GM12891 (cell line): ENCODE data around the gene ANKRD29.
"Not testable (repeated sequence)": the region's sequence is repeated elsewhere in the genome, so short reads cannot be mapped to it uniquely, and the experiment has no call there.

Experiments used
- DNase-seq: peaks from one replicate; pipeline ENCODE4 v3.0.0; 2011; ENCODE audit warnings: low spot score; ENCODE audit not compliant: insufficient read length
- FAIRE-seq: peaks from 2 replicates; lab custom pipeline; 2011; peaks lifted over from hg19 to GRCh38; lab: Jason Lieb, UNC
- PAX5 ChIP-seq: IDR thresholded peaks from 2 replicates; pipeline ENCODE4 v1.6.1; 2011; ENCODE audit warnings: low read length, moderate library complexity, mild to moderate bottlenecking; ENCODE audit not compliant: insufficient read depth, severe bottlenecking
- POLR2A ChIP-seq: IDR thresholded peaks from 2 replicates; pipeline ENCODE4 v1.6.1; 2011; ENCODE audit warnings: low read depth, low read length, control low read depth
- POLR2AphosphoS5 ChIP-seq: IDR thresholded peaks from 2 replicates; pipeline ENCODE4 v1.6.1; 2011; ENCODE audit warnings: low read depth, low read length, control low read depth
- POU2F2 ChIP-seq: IDR thresholded peaks from 2 replicates; pipeline ENCODE4 v1.6.1; 2011; ENCODE audit warnings: low read depth, mild to moderate bottlenecking, control low read depth, low read length, moderate library complexity
- SPI1 ChIP-seq: IDR thresholded peaks from 2 replicates; pipeline ENCODE4 v1.6.1; 2011; ENCODE audit warnings: low read depth, low read length, control low read depth
- TAF1 ChIP-seq: IDR thresholded peaks from 2 replicates; pipeline ENCODE4 v1.6.1; 2011; ENCODE audit warnings: low read depth, low read length, control low read depth

Gene ANKRD29

DNA sequence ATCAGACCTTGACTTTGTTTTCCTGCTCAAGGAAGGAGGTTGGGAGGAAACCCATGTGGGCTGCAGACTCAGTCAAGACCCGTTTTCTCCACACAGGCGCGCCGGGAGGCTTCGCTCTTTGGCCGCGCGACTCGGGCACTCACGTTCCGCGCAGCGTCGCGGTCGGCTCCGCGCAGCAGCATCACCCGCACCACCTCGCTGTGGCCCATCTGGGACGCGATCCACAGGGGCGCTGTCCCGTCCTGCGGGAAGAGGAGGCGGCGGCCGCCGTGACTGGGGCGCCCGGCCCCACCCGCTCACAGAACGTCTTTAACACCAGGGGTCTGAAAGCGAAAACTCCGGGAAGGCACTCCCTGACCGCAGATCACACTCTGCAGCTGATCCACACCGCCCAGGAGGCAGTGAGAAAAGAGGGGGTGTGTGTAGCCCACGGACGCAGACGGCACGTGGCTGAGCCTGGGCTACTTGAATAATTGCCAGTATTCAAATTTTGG is 43.3 kb downstream of the ANKRD29 start:
- TF ChIP-seq TAF1: no peak
- no peak for TF ChIP-seq POU2F2
- no peak for TF ChIP-seq POLR2AphosphoS5
- no peak for TF ChIP-seq SPI1
- TF ChIP-seq PAX5: no peak
- no peak for TF ChIP-seq POLR2A
- DNase-seq (peak; percentile 22), FAIRE-seq (peak; percentile 79)

DNA sequence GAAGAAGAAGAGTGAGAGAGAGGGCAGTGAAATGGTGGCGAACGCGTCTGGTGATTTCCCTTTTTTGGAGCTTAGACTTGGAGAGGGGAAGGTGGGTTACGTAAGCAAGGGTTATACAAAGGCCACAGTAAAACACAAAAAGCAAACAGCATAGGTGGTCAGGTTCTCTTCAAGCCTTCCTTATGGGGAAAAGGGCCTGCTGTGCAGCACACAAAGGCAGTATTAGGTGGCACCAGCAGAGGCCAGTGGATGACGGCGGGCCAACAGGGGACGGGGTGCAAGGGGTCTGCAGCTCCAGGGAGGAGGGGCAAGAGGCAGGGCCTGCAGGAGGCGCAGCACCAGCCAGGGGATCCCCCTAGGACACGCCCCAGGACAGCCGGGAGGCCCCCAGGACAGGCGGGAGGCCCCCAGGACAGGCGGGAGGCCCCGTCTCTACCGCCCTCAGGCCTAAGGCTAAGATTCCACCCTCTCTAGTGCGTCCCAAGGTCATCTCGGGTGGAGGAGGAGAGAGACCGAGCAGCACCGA is 43.8 kb downstream of the ANKRD29 start:
- FAIRE-seq (no peak), DNase-seq (peak; percentile 13)
- TF ChIP-seq TAF1 (no peak), SPI1 (0 out of 2 replicates have a peak, but pooled peaks have one; percentile 3)

DNA sequence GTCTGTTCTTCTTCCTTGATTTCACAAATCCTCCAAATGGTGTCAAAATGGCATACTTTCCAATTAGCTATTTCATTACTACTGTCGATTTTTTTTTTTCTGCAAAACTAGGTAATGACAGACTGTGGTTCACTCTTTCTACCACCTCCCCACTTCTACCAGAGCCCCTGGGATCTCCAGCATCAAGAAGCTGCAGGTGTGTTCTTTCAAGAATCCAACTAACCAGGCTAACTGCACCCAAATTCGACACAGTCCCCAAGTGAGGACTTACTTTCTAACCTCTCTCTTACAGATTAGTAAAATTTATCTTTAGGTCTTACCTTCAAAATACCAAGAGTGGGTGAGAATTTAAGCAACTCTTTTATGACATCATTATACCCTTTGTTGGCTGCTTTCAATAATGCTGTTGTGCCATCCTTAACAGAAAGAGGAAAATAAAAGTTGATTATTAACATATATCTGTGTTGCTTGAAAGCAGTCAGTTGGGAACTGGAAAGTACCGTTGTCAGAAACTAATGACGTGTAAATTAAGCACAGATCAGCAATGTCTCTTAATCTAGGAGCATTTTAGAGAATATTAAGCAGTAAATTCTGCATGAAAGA is 45.2 kb downstream of the ANKRD29 start:
- FAIRE-seq (peak; percentile 26), DNase-seq (no peak)
- TF ChIP-seq TAF1 (no peak), POU2F2 (no peak), POLR2A (no peak), POLR2AphosphoS5 (no peak), PAX5 (no peak), SPI1 (no peak)

DNA sequence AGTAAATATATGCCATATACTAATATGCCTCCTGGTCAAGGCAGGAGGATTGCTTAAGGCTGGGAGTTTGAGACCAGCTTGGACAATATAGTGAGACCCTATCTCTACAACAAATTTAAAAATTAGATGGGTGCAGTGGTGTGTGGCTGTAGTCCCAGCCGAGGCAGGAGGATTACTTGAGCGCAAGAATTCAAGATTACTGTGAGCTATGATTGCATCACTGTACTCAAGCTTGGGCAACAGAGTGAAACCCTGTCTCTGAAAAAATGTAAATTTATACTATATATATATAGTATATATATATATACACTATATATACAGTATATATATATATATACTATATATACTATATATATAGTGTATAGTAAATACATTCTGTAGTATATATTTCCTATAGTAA is 46.5 kb downstream of the ANKRD29 start:
- DNase-seq: no peak
- no peak for TF ChIP-seq TAF1
- TF ChIP-seq PAX5: no peak
- no peak for TF ChIP-seq POLR2A
- no peak for TF ChIP-seq POLR2AphosphoS5
- TF ChIP-seq SPI1: no peak
- TF ChIP-seq POU2F2: no peak
- no peak for FAIRE-seq

DNA sequence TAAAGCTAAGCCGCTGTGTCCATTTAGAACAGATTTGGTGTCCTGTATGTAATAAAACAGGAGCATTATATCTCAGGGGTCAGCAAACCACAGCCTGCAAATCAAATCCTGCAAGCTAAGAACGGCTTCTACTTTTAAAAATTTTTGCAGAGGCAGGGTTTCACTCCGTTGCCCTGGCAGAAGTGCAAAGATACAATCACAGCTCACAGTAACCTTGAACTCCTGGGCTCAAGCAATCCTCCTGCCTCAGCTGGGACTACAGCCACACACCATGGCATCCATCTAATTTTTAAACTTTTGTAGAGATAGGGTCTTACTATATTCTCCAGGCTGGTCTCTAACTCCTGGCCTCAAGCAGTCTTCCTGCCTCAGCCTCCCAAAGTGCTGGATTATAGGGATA is 47.8 kb downstream of the ANKRD29 start:
- FAIRE-seq (no peak), DNase-seq (no peak)
- no peak for TF ChIP-seq PAX5
- TF ChIP-seq POU2F2: no peak
- no peak for TF ChIP-seq TAF1
- TF ChIP-seq SPI1: no peak
- no peak for TF ChIP-seq POLR2AphosphoS5
- TF ChIP-seq POLR2A: no peak

DNA sequence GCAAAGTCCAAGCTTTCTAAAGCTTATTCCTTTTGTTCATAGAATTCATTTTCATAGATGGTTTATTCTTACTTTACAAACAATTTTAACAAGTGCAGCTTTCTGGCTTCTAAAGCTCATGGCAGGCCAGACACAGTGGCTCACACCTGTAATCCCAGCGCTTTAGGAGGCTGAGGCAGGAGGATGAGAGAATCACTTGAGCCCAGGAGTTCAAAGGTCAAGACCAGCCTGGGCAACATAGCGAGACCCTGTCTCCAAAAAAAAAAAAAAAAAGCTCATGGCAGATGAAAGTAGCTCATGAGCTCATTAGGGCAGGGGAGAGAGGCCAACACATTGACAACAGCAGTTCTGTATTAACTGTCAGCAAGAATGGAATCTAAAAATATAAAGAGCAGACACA is 48.3 kb downstream of the ANKRD29 start:
- no peak for FAIRE-seq
- DNase-seq: no peak
- TF ChIP-seq POLR2AphosphoS5 (no peak), PAX5 (no peak), SPI1 (no peak), POLR2A (no peak), TAF1 (no peak), POU2F2 (no peak)

DNA sequence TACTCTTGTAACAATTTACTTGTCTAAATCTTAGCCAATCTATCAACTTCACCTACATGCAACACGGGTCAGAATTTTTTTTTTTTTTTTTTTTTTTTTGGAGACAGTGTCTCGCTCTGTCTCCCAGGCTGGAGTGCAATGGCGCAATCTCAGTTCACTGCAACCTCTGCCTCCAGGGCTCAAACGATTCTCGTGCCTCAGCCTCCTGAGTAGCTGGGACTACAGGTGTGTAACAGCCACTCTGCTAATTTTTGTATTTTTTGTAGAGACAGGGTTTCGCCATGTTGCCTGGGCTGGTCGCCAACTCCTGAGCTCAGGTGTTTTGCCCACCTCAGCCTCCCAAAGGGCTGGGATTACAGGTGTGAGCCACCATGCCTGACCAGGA is 49.6 kb downstream of the ANKRD29 start:
- not testable (repeated sequence) for DNase-seq, FAIRE-seq

DNA sequence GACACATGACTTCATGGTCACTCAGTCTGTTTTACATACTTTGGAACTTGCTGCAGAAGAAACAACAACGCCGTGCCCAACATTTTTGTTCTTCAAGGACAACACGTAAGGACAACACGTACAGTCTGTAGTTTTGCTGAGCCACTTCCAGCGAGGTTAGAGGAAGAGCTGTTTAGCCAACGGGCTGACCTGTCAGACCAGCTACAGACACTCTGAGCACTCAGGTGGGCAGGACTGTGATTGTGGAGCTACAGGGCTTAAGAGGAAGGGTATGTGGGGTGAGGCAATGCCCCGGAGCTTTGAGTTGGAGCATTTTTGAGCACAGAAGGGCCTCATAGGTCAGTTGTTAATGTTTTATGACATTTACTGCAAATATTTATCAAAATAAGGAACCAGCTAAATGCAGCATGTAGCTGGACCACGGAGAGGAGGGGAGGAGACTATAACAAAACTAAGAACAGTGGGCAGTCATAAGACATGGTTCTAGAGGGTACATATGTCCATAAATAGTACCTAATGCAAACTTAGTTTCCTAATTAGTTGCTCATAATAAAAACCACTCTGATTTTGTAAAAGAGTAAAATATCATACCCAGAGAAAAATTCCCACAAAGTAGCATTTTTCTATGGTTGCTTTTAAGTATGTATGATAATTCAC is 50.1 kb downstream of the ANKRD29 start:
- peak; percentile 26 for FAIRE-seq
- no peak for DNase-seq
- TF ChIP-seq POU2F2: no peak
- no peak for TF ChIP-seq POLR2AphosphoS5
- no peak for TF ChIP-seq SPI1
- no peak for TF ChIP-seq TAF1
- no peak for TF ChIP-seq POLR2A
- no peak for TF ChIP-seq PAX5

DNA sequence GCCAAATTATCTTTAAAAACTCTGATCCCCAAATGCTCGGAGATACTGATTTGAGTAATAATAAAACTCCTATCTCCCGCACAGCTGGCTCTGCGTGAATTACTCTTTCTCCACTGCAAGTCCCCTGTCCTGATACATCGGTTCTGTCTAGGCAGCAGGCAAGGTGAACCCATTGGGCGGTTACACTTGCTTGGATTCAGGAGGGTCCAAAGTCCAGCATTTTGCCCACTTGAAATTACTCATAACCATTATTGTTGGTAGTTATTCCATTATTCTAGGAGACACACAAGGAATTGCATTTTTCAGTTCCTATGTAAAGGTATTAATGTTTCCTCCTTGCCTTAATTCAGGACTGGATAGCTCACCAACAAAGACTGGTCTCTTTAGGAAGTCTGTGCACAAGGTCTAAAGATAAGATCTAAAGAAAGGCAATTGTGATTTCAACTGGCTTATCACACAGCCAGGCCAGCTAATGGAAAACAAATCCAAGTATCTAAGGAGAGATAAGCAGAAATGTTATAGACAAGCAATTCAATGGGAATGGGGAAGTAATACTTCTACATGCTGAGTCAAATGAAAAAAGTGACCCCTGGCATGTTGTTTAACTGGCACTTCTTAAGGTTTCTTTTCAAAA is 53.2 kb downstream of the ANKRD29 start:
- FAIRE-seq (no peak), DNase-seq (no peak)
- TF ChIP-seq POLR2AphosphoS5 (no peak), POLR2A (no peak), SPI1 (no peak), POU2F2 (no peak), TAF1 (no peak), PAX5 (no peak)

DNA sequence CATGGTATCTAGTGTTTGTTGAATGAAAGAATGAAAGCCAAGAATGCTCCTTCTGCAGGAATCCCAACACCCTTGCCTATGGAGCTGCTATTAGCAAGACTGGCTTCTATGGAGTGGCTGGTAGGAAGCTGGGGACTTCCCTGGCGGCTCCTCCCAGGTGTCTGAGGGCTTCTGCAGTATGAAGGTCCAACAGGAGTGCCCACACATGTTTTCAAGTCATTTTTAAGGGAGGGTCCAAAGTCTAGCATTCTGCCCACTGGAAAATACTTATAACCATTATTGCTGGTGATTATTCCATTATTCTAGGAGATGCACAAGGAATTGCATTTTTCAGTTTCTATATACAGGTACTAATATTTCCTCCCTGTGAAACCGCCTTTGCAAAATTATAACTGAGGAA is 54.5 kb downstream of the ANKRD29 start:
- TF ChIP-seq SPI1 (no peak), PAX5 (no peak), POLR2AphosphoS5 (no peak), TAF1 (no peak), POU2F2 (no peak), POLR2A (no peak)
- FAIRE-seq (no peak), DNase-seq (no peak)
